Measurements from ENCODE around the gene PEX14.

PEX14 gene

DNA sequence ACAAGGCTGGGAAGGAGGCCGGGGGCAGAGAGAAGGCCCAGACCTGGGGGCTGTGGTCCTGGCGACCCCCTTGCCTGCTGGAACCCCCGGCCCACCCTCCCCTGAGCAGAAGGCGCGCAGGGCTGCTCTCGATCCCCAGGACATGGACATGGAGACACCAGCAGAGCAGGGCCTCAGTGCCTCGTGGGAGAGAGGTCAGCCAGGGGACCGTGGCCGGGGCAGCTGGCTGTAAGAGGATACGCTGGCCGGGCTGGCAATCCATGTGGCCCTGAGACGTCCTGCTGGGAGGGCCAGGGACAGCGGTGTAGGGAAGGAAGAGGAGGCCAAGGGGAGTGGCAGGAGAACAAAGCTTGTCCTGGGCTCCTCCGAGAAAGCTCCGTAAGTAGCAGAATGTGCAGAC, 189.5 kb downstream of the PEX14 start:
- TF ChIP-seq, protein P1, sequence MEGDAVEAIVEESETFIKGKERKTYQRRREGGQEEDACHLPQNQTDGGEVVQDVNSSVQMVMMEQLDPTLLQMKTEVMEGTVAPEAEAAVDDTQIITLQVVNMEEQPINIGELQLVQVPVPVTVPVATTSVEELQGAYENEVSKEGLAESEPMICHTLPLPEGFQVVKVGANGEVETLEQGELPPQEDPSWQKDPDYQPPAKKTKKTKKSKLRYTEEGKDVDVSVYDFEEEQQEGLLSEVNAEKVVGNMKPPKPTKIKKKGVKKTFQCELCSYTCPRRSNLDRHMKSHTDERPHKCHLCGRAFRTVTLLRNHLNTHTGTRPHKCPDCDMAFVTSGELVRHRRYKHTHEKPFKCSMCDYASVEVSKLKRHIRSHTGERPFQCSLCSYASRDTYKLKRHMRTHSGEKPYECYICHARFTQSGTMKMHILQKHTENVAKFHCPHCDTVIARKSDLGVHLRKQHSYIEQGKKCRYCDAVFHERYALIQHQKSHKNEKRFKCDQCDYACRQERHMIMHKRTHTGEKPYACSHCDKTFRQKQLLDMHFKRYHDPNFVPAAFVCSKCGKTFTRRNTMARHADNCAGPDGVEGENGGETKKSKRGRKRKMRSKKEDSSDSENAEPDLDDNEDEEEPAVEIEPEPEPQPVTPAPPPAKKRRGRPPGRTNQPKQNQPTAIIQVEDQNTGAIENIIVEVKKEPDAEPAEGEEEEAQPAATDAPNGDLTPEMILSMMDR (IDR thresholded peaks at IDR 0.05; ENCODE audit: extremely low read depth, insufficient read depth, missing control alignments) = no peak
- DNase-seq (ENCODE audit: low spot score) = no peak
- in situ Hi-C loops (cut with MboI; ENCODE audit: low pct_unique_long_range_greater_than_20kb, low sequenced_read_pairs, unreplicated experiment) = no loop called here

DNA sequence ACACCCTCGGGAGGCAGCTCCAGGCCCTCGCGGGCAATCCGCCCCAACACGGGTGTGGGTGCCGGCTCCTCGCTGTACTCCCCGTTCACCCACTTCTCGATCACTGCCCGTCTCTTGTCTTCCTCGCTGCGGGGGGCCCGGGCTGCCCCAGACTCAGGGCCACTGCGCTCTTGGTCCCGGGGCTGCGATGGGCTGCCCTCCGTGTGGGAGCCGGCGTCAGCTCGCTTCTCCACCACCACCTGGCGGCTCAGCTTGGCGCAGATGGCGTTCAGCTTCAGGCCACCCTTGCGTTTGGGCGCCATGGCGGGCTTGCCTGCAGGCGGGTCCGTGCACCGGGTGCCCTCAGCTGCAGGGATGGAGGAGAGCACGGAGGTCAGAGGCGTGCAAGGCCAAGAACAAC, 190.5 kb downstream of the PEX14 start:
- no peak for DNase-seq (ENCODE audit: low spot score)
- TF ChIP-seq, protein P1 (IDR thresholded peaks at IDR 0.05; ENCODE audit: extremely low read depth, insufficient read depth, missing control alignments) = no peak
- in situ Hi-C loops (cut with MboI; ENCODE audit: low pct_unique_long_range_greater_than_20kb, low sequenced_read_pairs, unreplicated experiment) = no loop called here

DNA sequence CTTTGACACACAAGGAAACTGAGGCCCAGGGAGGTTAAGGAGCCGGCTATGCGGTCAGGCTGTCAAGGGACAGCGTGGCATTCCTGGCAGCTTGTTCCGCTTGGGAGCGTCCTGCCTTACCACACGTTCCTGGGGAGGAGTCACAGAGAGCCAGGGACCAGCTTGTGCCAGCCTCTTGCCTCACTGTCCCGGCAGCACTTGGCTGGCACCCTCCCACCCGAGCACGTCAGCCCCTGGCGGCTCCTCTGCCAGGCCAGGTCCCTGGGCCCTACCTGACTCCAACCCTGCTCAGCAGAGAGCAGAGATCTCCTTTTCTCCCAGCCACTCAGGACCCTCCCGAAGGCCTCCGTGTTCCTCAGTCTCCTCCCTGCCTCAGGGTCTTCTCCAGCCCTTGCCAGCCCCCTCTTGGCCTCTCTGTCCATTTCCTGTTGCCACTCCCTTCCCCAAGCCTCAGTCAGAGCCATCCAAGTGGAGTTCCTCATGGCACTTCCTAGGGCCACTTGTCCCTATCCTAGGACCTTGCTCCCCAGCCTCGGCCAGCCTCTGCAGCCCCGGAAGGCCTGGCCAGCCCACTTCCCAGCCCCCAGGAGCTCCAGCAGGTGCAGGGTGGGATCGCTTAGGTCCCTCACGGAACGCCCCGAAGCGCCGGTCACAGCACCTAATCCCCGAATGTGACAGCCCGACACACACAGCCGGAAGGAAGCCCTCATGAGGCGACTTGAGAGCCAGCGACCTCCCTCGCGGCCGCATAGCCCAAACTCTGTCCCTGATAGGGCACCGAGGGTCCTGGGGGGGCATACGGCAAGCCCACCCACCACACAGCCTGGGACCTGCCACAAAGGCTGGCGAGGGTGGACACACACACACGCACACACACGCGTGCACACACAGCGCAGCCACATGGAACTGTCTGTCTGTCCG, 191.4 kb downstream of the PEX14 start:
- in situ Hi-C loops (cut with MboI; ENCODE audit: low pct_unique_long_range_greater_than_20kb, low sequenced_read_pairs, unreplicated experiment) = no loop called here
- TF ChIP-seq, protein P1 (IDR thresholded peaks at IDR 0.05; ENCODE audit: extremely low read depth, insufficient read depth, missing control alignments) = no peak
- no peak for DNase-seq (ENCODE audit: low spot score)

DNA sequence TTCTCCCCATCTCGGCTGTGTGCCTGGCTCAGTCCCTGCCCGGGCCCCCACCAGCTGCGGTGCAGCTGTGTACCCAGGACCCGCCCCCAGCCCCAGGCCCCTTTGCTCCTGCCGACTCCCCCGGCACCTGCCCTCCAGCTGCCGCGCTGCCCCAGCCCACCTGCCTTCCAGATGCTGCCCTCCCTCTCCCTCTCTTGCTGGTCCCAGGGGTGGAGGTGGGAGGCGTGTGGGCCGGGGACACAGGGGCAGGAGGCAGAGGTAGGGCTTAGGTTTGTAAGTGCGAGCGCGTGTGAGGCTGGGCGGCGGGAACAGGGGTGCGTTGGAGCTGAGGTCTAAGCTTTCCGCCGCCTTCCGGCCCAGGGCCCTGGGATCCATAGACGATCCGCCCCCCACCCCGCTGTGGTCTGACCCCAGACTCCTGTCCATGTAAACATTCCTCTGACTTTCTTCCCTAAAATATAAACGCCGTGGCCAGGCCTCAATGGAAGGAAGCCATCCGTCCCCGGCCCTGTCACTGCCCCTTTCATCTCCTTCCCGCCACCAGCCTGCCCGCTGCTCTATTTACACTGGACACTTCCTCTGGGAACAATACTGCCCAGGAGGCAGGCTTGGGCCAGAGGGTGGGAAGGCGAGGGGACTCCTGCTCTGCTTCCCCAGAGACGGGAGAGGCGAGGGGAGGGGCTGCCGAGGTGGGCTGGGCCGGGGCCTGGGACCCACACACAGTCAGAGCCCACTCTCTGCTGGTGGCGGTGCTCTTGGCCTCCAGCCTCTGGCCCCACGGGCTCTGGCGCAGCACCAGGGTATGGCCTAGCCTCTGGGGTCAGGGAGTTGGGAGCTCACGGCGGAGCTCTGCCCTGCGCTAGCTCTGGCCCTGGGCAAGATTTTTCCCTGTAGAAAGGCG, 193.4 kb downstream of the PEX14 start:
- in situ Hi-C loops (cut with MboI; ENCODE audit: low pct_unique_long_range_greater_than_20kb, low sequenced_read_pairs, unreplicated experiment) = no loop called here
- TF ChIP-seq, protein P1 (IDR thresholded peaks at IDR 0.05; ENCODE audit: extremely low read depth, insufficient read depth, missing control alignments) = no peak
- no peak for DNase-seq (ENCODE audit: low spot score)

DNA sequence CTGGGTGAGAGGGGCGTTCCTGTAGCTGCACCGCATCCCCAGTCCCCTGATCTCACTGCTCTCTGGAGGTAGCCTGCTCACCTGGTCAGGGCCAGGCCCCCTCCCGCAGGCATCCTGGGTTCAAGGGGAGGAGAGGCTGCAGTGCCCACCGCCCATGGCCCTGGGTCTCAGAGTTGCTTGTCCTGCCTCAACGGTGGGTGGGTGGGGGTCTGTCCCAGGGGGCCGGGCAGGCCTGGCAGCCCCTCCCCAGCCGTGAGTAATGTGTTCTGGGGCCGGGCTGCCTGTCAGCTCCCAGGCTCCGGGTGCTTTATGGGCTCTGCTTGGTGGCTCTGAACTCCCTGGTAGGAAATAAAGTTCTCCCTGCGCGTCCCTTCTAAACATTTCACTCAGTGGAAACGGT, 194.8 kb downstream of the PEX14 start:
- TF ChIP-seq, protein P1 (IDR thresholded peaks at IDR 0.05; ENCODE audit: extremely low read depth, insufficient read depth, missing control alignments) = no peak
- in situ Hi-C loops (cut with MboI; ENCODE audit: low pct_unique_long_range_greater_than_20kb, low sequenced_read_pairs, unreplicated experiment) = no loop called here
- no peak for DNase-seq (ENCODE audit: low spot score)

DNA sequence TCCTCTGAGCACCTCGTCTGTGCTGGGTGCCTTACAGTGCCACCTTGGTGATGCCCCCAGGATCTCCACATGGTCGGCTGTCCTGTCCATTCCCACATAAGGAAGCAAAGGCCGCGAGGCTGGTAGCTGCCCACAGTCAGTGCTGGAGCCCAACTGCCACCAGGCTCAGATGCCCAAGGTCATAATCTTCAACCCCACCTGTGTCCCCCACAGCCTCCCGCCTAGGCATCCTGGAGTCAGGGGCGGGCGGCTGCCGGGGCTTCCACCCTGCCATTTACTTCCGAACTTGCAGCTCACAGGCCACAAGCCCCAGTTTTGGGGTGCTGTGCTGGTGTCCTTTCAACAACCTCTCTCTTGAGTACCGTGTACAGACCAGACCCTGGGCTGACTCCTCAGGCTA, 195.4 kb downstream of the PEX14 start:
- TF ChIP-seq, protein P1 (IDR thresholded peaks at IDR 0.05; ENCODE audit: extremely low read depth, insufficient read depth, missing control alignments) = no peak
- in situ Hi-C loops (cut with MboI; ENCODE audit: low pct_unique_long_range_greater_than_20kb, low sequenced_read_pairs, unreplicated experiment) = no loop called here
- DNase-seq (ENCODE audit: low spot score) = no peak

All from GM13977 (cell line).